Measurements from ENCODE around the gene ARHGAP44. TPM values are rescaled to one million over a fixed set of nuclear protein-coding genes. Genes with fewer than 3 reads are reported as not detected.

ARHGAP44 gene
- total RNA-seq, 2 experiments from 2014 or later: not detected

- Mint-ChIP-seq H3K9me3 (no peaks in the 10 kb centered on the region), H3K36me3 (ENCODE audit: low read depth) (peaks cover 97% of the 10 kb centered on the region), H3K27ac (no peak overlapping the region), H3K4me3 (no peak overlapping the region), H3K4me1 (ENCODE audit: low read depth) (no peaks in the 10 kb centered on the region), H3K27me3 (no peaks in the 10 kb centered on the region)
- Histone ChIP-seq H3K27me3 (ENCODE audit: control insufficient read depth in 1 of 2, insufficient read depth in 2 of 2, low read length in 2 of 2) (no peaks in the 10 kb centered on the region), H3K27ac (ENCODE audit: low read depth in 1 of 2, low read length in 2 of 2) (no peak overlapping the region), H3K36me3 (ENCODE audit: insufficient read depth, low read length) (peaks cover 95% of the 10 kb centered on the region), H3K9me3 (ENCODE audit: control insufficient read depth in 1 of 2, insufficient read depth in 1 of 2, low read length in 2 of 2) (no peaks in the 10 kb centered on the region), H3K4me3 (ENCODE audit: low read length) (no peak overlapping the region), H3K4me1 (ENCODE audit: insufficient read depth, low read length) (no peaks in the 10 kb centered on the region)
- no peak for TF ChIP-seq CTCF (IDR thresholded peaks at IDR 0.05)
- DNase-seq: no peak
- intact Hi-C loops (cut with DNase I, micrococcal nuclease): no loop called here
- CTCF ChIA-PET: no interaction called here
- ATAC-seq (ENCODE audit: poor library complexity): no peak
- POLR2A ChIA-PET: no interaction called here
Measured at GRCh38 chr17:12995896-12996295, 206.6 kb downstream of the ARHGAP44 start.

- Histone ChIP-seq H3K4me3 (ENCODE audit: low read length) (no peak overlapping the region), H3K27ac (ENCODE audit: low read depth in 1 of 2, low read length in 2 of 2) (no peak overlapping the region), H3K36me3 (ENCODE audit: insufficient read depth, low read length) (peaks cover 97% of the 10 kb centered on the region), H3K9me3 (ENCODE audit: control insufficient read depth in 1 of 2, insufficient read depth in 1 of 2, low read length in 2 of 2) (no peaks in the 10 kb centered on the region), H3K4me1 (ENCODE audit: insufficient read depth, low read length) (no peaks in the 10 kb centered on the region), H3K27me3 (ENCODE audit: control insufficient read depth in 1 of 2, insufficient read depth in 2 of 2, low read length in 2 of 2) (no peaks in the 10 kb centered on the region)
- POLR2A ChIA-PET: interaction anchor here (1.2 kb wide), 1 partner anchor 22 kb away, joined by 3 read pairs; the partner anchor contains the start of gene ELAC2
- Mint-ChIP-seq H3K27me3 (no peaks in the 10 kb centered on the region), H3K27ac (no peak overlapping the region), H3K4me3 (no peak overlapping the region), H3K36me3 (ENCODE audit: low read depth) (peaks cover 95% of the 10 kb centered on the region), H3K9me3 (no peaks in the 10 kb centered on the region), H3K4me1 (ENCODE audit: low read depth) (no peaks in the 10 kb centered on the region)
- no peak for ATAC-seq (ENCODE audit: poor library complexity)
- no peak for TF ChIP-seq CTCF (IDR thresholded peaks at IDR 0.05)
- no peak for DNase-seq
- intact Hi-C loops (cut with DNase I, micrococcal nuclease): no loop called here
- CTCF ChIA-PET: no interaction called here
Measured at GRCh38 chr17:12996357-12996756, 207.1 kb downstream of the ARHGAP44 start.

GRCh38 chr17:12996941-12997340 is 207.6 kb downstream of the ARHGAP44 start:
- no peaks in the 10 kb centered on the region for H3K27me3 ChIP-seq (ENCODE audit: control insufficient read depth in 1 of 2, insufficient read depth in 2 of 2, low read length in 2 of 2)
- H3K36me3 ChIP-seq (ENCODE audit: insufficient read depth, low read length): peaks cover 98% of the 10 kb centered on the region
- ATAC-seq (ENCODE audit: poor library complexity) (no peak), DNase-seq (no peak)
- Mint-ChIP-seq H3K27me3 (no peaks in the 10 kb centered on the region), H3K36me3 (ENCODE audit: low read depth) (peaks cover 89% of the 10 kb centered on the region), H3K4me3 (no peak overlapping the region), H3K27ac (no peak overlapping the region), H3K9me3 (no peaks in the 10 kb centered on the region), H3K4me1 (ENCODE audit: low read depth) (no peaks in the 10 kb centered on the region)
- ChIA-PET CTCF (no interaction called here), POLR2A (interaction anchor here (1.2 kb wide), 1 partner anchor 21 kb away, joined by 3 read pairs; the partner anchor contains the start of gene ELAC2)
- H3K4me3 ChIP-seq (ENCODE audit: low read length): no peak overlapping the region
- H3K4me1 ChIP-seq (ENCODE audit: insufficient read depth, low read length): no peaks in the 10 kb centered on the region
- no peak for TF ChIP-seq CTCF (IDR thresholded peaks at IDR 0.05)
- H3K9me3 ChIP-seq (ENCODE audit: control insufficient read depth in 1 of 2, insufficient read depth in 1 of 2, low read length in 2 of 2): no peaks in the 10 kb centered on the region
- no peak overlapping the region for H3K27ac ChIP-seq (ENCODE audit: low read depth in 1 of 2, low read length in 2 of 2)
- intact Hi-C loops (cut with DNase I, micrococcal nuclease): no loop called here

Measured in CD4-positive, alpha-beta T cell (primary cell).